Measurements from ENCODE around the gene AACS. TPM values are rescaled to one million over a fixed set of nuclear protein-coding genes. Genes with fewer than 3 reads are reported as not detected.

Gene AACS
- polyA plus RNA-seq, 1 donor from 2014 or later: 33.2 TPM

DNA sequence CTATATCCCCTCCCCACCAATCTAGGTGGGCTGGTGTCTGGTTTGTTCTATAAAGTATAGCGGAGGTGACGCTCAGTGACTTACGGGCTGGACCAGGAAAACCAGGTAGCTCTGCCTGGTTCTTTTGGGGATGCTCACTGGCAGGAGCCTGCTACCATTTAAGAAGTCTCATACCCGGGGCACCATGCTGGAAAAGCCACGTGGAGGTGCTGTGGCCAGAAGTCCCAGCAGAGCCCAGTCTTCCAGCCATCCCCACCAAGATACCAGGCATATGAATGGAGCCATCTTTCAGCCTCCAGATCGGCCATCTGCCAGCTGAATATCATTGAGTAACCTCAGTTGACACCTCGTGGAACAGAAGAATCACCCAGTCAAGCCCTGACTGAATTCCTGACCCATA is 87.2 kb downstream of the AACS start:
- Histone ChIP-seq H2AFZ (ENCODE audit: low read depth, low read length) (no peak overlapping the region), H4K20me1 (ENCODE audit: insufficient read depth) (no peaks in the 10 kb centered on the region), H3K4me2 (ENCODE audit: low read length) (no peak overlapping the region), H3K27me3 (ENCODE audit: insufficient read depth, low read depth, low read length) (no peaks in the 10 kb centered on the region), H3K36me3 (ENCODE audit: insufficient read depth, low read length) (no peaks in the 10 kb centered on the region), H3K27ac (ENCODE audit: low read length) (no peak overlapping the region), H3K9ac (ENCODE audit: low read length) (no peak overlapping the region), H3F3A (ENCODE audit: insufficient read depth, low read length, poor library complexity, severe bottlenecking) (no peaks in the 10 kb centered on the region), H3K79me2 (replicated peaks; ENCODE audit: insufficient read depth, low read length) (no peaks in the 10 kb centered on the region), H3K9me3 (ENCODE audit: low read length) (no peaks in the 10 kb centered on the region), H3K9me2 (ENCODE audit: insufficient read depth, low read length) (no peaks in the 10 kb centered on the region), H3K4me3 (ENCODE audit: low read length) (no peak overlapping the region)
- no peak for TF ChIP-seq RAD21 (conservative IDR thresholded peaks at IDR 0.05)
- no peak for TF ChIP-seq EP300 (conservative IDR thresholded peaks at IDR 0.05; ENCODE audit: poor library complexity, severe bottlenecking)
- no peak for TF ChIP-seq MXI1 (conservative IDR thresholded peaks at IDR 0.05; ENCODE audit: poor library complexity, severe bottlenecking)
- TF ChIP-seq EZH2 (IDR thresholded peaks at IDR 0.05; ENCODE audit: borderline replicate concordance, insufficient read depth, low read length, poor library complexity, severe bottlenecking): no peak
- TF ChIP-seq, protein P1, sequence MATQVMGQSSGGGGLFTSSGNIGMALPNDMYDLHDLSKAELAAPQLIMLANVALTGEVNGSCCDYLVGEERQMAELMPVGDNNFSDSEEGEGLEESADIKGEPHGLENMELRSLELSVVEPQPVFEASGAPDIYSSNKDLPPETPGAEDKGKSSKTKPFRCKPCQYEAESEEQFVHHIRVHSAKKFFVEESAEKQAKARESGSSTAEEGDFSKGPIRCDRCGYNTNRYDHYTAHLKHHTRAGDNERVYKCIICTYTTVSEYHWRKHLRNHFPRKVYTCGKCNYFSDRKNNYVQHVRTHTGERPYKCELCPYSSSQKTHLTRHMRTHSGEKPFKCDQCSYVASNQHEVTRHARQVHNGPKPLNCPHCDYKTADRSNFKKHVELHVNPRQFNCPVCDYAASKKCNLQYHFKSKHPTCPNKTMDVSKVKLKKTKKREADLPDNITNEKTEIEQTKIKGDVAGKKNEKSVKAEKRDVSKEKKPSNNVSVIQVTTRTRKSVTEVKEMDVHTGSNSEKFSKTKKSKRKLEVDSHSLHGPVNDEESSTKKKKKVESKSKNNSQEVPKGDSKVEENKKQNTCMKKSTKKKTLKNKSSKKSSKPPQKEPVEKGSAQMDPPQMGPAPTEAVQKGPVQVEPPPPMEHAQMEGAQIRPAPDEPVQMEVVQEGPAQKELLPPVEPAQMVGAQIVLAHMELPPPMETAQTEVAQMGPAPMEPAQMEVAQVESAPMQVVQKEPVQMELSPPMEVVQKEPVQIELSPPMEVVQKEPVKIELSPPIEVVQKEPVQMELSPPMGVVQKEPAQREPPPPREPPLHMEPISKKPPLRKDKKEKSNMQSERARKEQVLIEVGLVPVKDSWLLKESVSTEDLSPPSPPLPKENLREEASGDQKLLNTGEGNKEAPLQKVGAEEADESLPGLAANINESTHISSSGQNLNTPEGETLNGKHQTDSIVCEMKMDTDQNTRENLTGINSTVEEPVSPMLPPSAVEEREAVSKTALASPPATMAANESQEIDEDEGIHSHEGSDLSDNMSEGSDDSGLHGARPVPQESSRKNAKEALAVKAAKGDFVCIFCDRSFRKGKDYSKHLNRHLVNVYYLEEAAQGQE (IDR thresholded peaks at IDR 0.05; ENCODE audit: borderline replicate concordance): no peak
- TF ChIP-seq CTCF (IDR thresholded peaks at IDR 0.05; ENCODE audit: poor library complexity, severe bottlenecking): no peak

DNA sequence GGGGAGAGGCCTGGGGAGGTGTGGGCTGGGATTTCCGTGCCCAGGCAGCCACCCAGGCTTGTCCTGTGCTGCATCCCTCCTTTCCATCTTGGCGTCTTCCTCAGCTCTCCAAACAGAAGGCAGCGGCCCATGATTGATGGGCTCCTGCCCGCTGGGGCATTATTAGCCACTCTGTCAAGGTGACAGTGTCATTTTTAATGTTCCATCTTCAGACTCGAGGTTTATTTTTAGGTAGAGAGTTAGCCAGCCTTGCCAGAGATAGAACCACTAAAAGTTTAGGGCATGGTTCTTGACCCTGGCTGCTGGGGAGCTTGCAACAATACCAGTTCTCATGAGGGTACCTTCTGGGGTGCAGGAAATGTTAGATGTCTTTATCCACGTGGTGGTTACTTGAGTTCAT is 90.1 kb downstream of the AACS start:
- no peaks in the 10 kb centered on the region for H3K9me2 ChIP-seq (ENCODE audit: insufficient read depth, low read length)
- H3K9me3 ChIP-seq (ENCODE audit: low read length): no peaks in the 10 kb centered on the region
- no peak overlapping the region for H3K9ac ChIP-seq (ENCODE audit: low read length)
- no peak overlapping the region for H3K4me3 ChIP-seq (ENCODE audit: low read length)
- H3K36me3 ChIP-seq (ENCODE audit: insufficient read depth, low read length): no peaks in the 10 kb centered on the region
- no peak overlapping the region for H3K4me2 ChIP-seq (ENCODE audit: low read length)
- H4K20me1 ChIP-seq (ENCODE audit: insufficient read depth): no peaks in the 10 kb centered on the region
- TF ChIP-seq RAD21 (conservative IDR thresholded peaks at IDR 0.05) (no peak), EZH2 (IDR thresholded peaks at IDR 0.05; ENCODE audit: borderline replicate concordance, insufficient read depth, low read length, poor library complexity, severe bottlenecking) (no peak), MXI1 (conservative IDR thresholded peaks at IDR 0.05; ENCODE audit: poor library complexity, severe bottlenecking) (no peak), POLR2AphosphoS5 (IDR thresholded peaks at IDR 0.05) (no peak), EP300 (conservative IDR thresholded peaks at IDR 0.05; ENCODE audit: poor library complexity, severe bottlenecking) (no peak), SMC3 (conservative IDR thresholded peaks at IDR 0.05; ENCODE audit: poor library complexity) (no peak), TAF1 (IDR thresholded peaks at IDR 0.05; ENCODE audit: low read depth) (no peak), CTCF (IDR thresholded peaks at IDR 0.05; ENCODE audit: poor library complexity, severe bottlenecking) (no peak)
- TF ChIP-seq, protein P1 (IDR thresholded peaks at IDR 0.05; ENCODE audit: borderline replicate concordance): no peak
- H3K79me2 ChIP-seq (replicated peaks; ENCODE audit: insufficient read depth, low read length): no peaks in the 10 kb centered on the region
- no peak overlapping the region for H2AFZ ChIP-seq (ENCODE audit: low read depth, low read length)
- H3K27ac ChIP-seq (ENCODE audit: low read length): no peak overlapping the region
- H3K27me3 ChIP-seq (ENCODE audit: insufficient read depth, low read depth, low read length): no peaks in the 10 kb centered on the region
- no peaks in the 10 kb centered on the region for H3F3A ChIP-seq (ENCODE audit: insufficient read depth, low read length, poor library complexity, severe bottlenecking)
